Esophagus squamous epithelium (tissue), 4 donors: Measurements from ENCODE around the gene TWIST2.

Experiments
- CTCF ChIP-seq, 6 experiments: fragments of 450-650 bp in 4 of 6; fragments of 200-600 bp in 2 of 6; sonication (generic) in 2 of 6; IDR thresholded peaks; one replicate each; pipeline ENCODE4 v1.5.1; 2016 to 2019; ENCODE audit warnings: antibody characterized with exemption in 6 of 6, mild to moderate bottlenecking in 4 of 6, moderate library complexity in 4 of 6
- POLR2A ChIP-seq, 4 donors: fragments of 450-650 bp; IDR thresholded peaks; one replicate each; pipeline ENCODE4 v1.6.1; 2017; ENCODE audit warnings: antibody characterized with exemption in 4 of 4, mild to moderate bottlenecking in 4 of 4, moderate library complexity in 3 of 4

DNA sequence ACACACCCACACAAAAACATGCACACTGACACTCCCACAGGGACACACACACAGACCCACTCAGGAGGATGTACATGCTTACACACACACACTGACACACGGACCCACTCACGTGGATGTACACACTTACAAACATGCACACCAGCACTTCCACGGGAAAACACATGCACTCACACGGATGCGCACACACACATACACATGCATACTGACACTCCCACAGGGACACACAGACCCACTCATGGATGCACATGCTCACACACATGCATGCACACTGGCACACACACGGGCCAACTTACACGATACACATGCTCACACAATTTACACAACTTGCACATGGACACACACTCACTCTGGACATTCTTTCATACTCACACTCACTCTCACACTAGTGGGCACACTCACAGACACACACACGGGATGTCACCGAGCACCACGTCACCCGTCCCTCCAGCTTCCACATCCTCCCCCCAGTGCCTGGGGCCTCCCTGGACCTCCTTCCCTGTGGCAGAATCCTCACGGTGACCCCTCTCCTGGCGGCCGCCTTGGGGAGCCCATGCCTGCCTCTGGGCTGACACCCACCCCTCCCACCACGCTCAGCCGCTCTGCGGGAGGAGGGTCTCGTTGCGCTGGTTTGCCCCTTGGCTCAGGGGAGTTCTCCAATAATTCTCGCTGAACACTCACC lies 58.5 kb downstream of the TWIST2 start:
- TF ChIP-seq CTCF (IDR thresholded peaks at IDR 0.05) = no peak
- no peak for TF ChIP-seq POLR2A (IDR thresholded peaks at IDR 0.05)
